Hepatocyte (in vitro differentiated cells): ENCODE results near the gene MAP4K5. TPM values are rescaled to one million over a fixed set of nuclear protein-coding genes. Genes with fewer than 3 reads are reported as not detected.

Experiments
- DNase-seq: peaks from one replicate; pipeline ENCODE4 v3.0.0-alpha.2; 2016; ENCODE audit warnings: low spot score
- H2AFZ ChIP-seq: fragments of 200-600 bp; sonication (generic); 2 replicates; pipeline ENCODE4 v1.6.0; 2016; ENCODE audit warnings: antibody characterized with exemption, mild to moderate bottlenecking
- H3K27ac ChIP-seq: fragments of 200-600 bp; sonication (generic); 2 replicates; pipeline ENCODE4 v1.5.1; 2016; ENCODE audit warnings: mild to moderate bottlenecking
- H3K27me3 ChIP-seq: fragments of 200-600 bp; sonication (generic); 2 replicates; pipeline ENCODE4 v1.6.1; 2016
- H3K36me3 ChIP-seq: fragments of 200-600 bp; sonication (generic); replicated peaks from 2 replicates; pipeline ENCODE4 v1.5.1; 2016; ENCODE audit warnings: low read depth; ENCODE audit not compliant: insufficient read depth
- H3K4me1 ChIP-seq: fragments of 200-600 bp; sonication (generic); 2 replicates; pipeline ENCODE4 v1.5.1; 2016; ENCODE audit warnings: mild to moderate bottlenecking, moderate library complexity; ENCODE audit not compliant: insufficient read depth
- H3K4me2 ChIP-seq: fragments of 200-600 bp; sonication (generic); 2 replicates; pipeline ENCODE4 v1.6.0; 2016
- H3K4me3 ChIP-seq: fragments of 200-600 bp; sonication (generic); 2 replicates; pipeline ENCODE4 v1.5.1; 2016; ENCODE audit warnings: mild to moderate bottlenecking
- H3K79me2 ChIP-seq: fragments of 200-600 bp; sonication (generic); 2 replicates; pipeline ENCODE4 v1.6.0; 2017; ENCODE audit warnings: mild to moderate bottlenecking
- H3K9me2 ChIP-seq: fragments of 200-600 bp; sonication (generic); replicated peaks from 2 replicates; pipeline ENCODE4 v1.6.0; 2017; ENCODE audit warnings: mild to moderate bottlenecking; ENCODE audit not compliant: insufficient read depth
- H3K9me3 ChIP-seq: fragments of 200-600 bp; sonication (generic); 2 replicates; pipeline ENCODE4 v1.5.1; 2016; ENCODE audit warnings: low read depth, mild to moderate bottlenecking
- H4K20me1 ChIP-seq: fragments of 200-600 bp; sonication (generic); 2 replicates; pipeline ENCODE4 v1.6.0; 2016; ENCODE audit warnings: mild to moderate bottlenecking; ENCODE audit not compliant: insufficient read depth, poor library complexity, severe bottlenecking
- CTCF ChIP-seq: fragments of 200-600 bp; sonication (generic); IDR thresholded peaks from 2 replicates; pipeline ENCODE4 v1.5.1; 2016; ENCODE audit warnings: antibody characterized with exemption, mild to moderate bottlenecking; ENCODE audit not compliant: poor library complexity
- EZH2 ChIP-seq: fragments of 200-600 bp; sonication (generic); IDR thresholded peaks from 2 replicates; pipeline ENCODE4 v1.6.1; 2016; ENCODE audit warnings: antibody characterized with exemption, mild to moderate bottlenecking, borderline replicate concordance
- EZH2phosphoT487 ChIP-seq: fragments of 200-600 bp; sonication (generic); IDR thresholded peaks from one replicate; pipeline ENCODE4 v1.6.1; 2018; ENCODE audit warnings: antibody characterized with exemption, mild to moderate bottlenecking, low read depth, moderate library complexity; ENCODE audit not compliant: unreplicated experiment, severe bottlenecking
- WGBS: methylation state at CpG from one replicate; pipeline ENCODE4 v1.1.6; 2016; ENCODE audit warnings: low lambda C conversion rate; ENCODE audit errors: missing lambda C conversion rate; 5-methylcytosine and 5-hydroxymethylcytosine counted together
- polyA plus RNA-seq: library from polyadenylated mRNA; unstranded; fragments of >200 nt; fragmentation: Nextera tagmentation; extraction: Ambion mirVana; gene quantifications from 2 replicates; pipeline ENCODE4 v1.2.1, GENCODE V29; 2016
- total RNA-seq: library from RNA; depleted of rRNA; stranded (reverse); fragments of >200 nt; gene quantifications from 2 replicates; pipeline ENCODE4 v1.2.3, GENCODE V29; 2014

MAP4K5 gene
- total and polyA plus RNA-seq, 2 experiments from 2014 or later = 41.0 to 98.6 TPM

- no peaks in the 10 kb centered on the region for H3K4me1 ChIP-seq
- H4K20me1 ChIP-seq = no peaks in the 10 kb centered on the region
- 77% methylated on average over 1 of the region's 1 CpG for WGBS
- H2AFZ ChIP-seq = no peak overlapping the region
- no peak for TF ChIP-seq EZH2phosphoT487
- no peak for TF ChIP-seq EZH2
- TF ChIP-seq CTCF = no peak
- H3K36me3 ChIP-seq = no peaks in the 10 kb centered on the region
- no peaks in the 10 kb centered on the region for H3K79me2 ChIP-seq
- no peak overlapping the region for H3K4me3 ChIP-seq
- H3K9me3 ChIP-seq = no peaks in the 10 kb centered on the region
- H3K4me2 ChIP-seq = no peak overlapping the region
- DNase-seq = no peak
- H3K27me3 ChIP-seq = no peaks in the 10 kb centered on the region
- H3K27ac ChIP-seq = no peak overlapping the region
- no peaks in the 10 kb centered on the region for H3K9me2 ChIP-seq
Measured at GRCh38 chr14:50447461-50447860, 84.9 kb downstream of the MAP4K5 start.

GRCh38 chr14:50434528-50434927, 97.8 kb downstream of the MAP4K5 start:
- no peaks in the 10 kb centered on the region for H3K79me2 ChIP-seq
- H3K9me3 ChIP-seq = no peaks in the 10 kb centered on the region
- H3K27me3 ChIP-seq = no peaks in the 10 kb centered on the region
- H3K4me1 ChIP-seq = no peaks in the 10 kb centered on the region
- no peak for DNase-seq
- no peak overlapping the region for H3K4me3 ChIP-seq
- H3K4me2 ChIP-seq = no peak overlapping the region
- H2AFZ ChIP-seq = no peak overlapping the region
- H3K27ac ChIP-seq = no peak overlapping the region
- H3K9me2 ChIP-seq = no peaks in the 10 kb centered on the region
- TF ChIP-seq EZH2 (no peak), CTCF (no peak), EZH2phosphoT487 (no peak)
- H3K36me3 ChIP-seq = no peaks in the 10 kb centered on the region
- no peaks in the 10 kb centered on the region for H4K20me1 ChIP-seq

- no peak overlapping the region for H3K4me3 ChIP-seq
- 91% methylated on average over 1 of the region's 1 CpG for WGBS
- no peaks in the 10 kb centered on the region for H3K4me1 ChIP-seq
- no peak for DNase-seq
- H3K9me2 ChIP-seq = no peaks in the 10 kb centered on the region
- H3K9me3 ChIP-seq = no peaks in the 10 kb centered on the region
- H2AFZ ChIP-seq = no peak overlapping the region
- H4K20me1 ChIP-seq = no peaks in the 10 kb centered on the region
- no peaks in the 10 kb centered on the region for H3K36me3 ChIP-seq
- H3K79me2 ChIP-seq = no peaks in the 10 kb centered on the region
- H3K4me2 ChIP-seq = no peak overlapping the region
- TF ChIP-seq EZH2 = no peak
- TF ChIP-seq EZH2phosphoT487 = no peak
- no peaks in the 10 kb centered on the region for H3K27me3 ChIP-seq
- H3K27ac ChIP-seq = no peak overlapping the region
Measured at GRCh38 chr14:50432131-50432530, 100.2 kb downstream of the MAP4K5 start.

GRCh38 chr14:50425816-50426215, 106.6 kb downstream of the MAP4K5 start:
- H3K4me2 ChIP-seq = no peak overlapping the region
- no peaks in the 10 kb centered on the region for H3K9me2 ChIP-seq
- 61% methylated on average over 3 of the region's 3 CpGs for WGBS
- H4K20me1 ChIP-seq = no peaks in the 10 kb centered on the region
- TF ChIP-seq EZH2 = no peak
- TF ChIP-seq EZH2phosphoT487 = no peak
- no peak for TF ChIP-seq CTCF
- no peak overlapping the region for H3K27ac ChIP-seq
- H3K36me3 ChIP-seq = no peaks in the 10 kb centered on the region
- H3K4me1 ChIP-seq = no peaks in the 10 kb centered on the region
- no peak for DNase-seq
- no peak overlapping the region for H2AFZ ChIP-seq
- no peaks in the 10 kb centered on the region for H3K9me3 ChIP-seq
- H3K27me3 ChIP-seq = no peaks in the 10 kb centered on the region
- H3K4me3 ChIP-seq = no peak overlapping the region
- H3K79me2 ChIP-seq = no peaks in the 10 kb centered on the region
